ENCODE data around the gene COPZ1.

COPZ1 gene

DNA sequence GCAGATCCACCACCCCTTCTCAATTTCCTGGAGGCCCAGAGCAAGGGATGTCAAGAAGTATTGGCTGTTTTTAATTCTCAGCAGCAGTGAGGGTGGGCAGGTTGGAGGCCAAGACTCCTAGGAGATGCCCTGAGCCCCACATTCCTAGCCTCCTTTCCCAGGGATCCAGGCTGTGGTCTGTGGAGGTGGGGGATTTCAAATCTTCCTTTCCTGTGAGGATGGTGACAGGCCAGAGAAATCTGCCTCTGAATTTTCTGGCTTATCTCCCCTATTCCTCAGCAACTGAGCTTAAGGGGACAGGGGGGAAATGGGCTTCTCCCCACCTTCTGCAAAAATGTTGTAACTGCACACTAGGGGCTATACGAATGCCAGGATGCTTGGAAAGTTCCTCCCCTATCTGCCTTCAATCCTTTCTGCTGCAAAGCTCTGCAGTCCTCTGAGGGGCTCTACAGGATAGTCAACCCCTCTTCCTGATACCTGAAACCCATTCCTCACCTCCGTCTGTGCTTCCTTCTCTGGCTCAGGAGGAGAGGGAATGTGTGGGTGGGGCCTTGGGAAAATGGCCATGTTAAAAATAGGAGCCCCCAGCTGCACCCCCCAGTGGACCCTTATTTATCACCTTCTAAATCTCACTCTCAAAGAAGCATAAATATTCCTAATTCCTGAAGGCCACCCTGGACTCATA is 32.7 kb downstream of the COPZ1 start:
- peak in 1 of 58 donors; percentile 39 for DNase-seq

- DNase-seq = peak in 33 of 58 donors; percentile 13 to 83 (median 37)
Observed at GRCh38 chr12:54358191-54358944, 33.4 kb downstream of the COPZ1 start.

DNA sequence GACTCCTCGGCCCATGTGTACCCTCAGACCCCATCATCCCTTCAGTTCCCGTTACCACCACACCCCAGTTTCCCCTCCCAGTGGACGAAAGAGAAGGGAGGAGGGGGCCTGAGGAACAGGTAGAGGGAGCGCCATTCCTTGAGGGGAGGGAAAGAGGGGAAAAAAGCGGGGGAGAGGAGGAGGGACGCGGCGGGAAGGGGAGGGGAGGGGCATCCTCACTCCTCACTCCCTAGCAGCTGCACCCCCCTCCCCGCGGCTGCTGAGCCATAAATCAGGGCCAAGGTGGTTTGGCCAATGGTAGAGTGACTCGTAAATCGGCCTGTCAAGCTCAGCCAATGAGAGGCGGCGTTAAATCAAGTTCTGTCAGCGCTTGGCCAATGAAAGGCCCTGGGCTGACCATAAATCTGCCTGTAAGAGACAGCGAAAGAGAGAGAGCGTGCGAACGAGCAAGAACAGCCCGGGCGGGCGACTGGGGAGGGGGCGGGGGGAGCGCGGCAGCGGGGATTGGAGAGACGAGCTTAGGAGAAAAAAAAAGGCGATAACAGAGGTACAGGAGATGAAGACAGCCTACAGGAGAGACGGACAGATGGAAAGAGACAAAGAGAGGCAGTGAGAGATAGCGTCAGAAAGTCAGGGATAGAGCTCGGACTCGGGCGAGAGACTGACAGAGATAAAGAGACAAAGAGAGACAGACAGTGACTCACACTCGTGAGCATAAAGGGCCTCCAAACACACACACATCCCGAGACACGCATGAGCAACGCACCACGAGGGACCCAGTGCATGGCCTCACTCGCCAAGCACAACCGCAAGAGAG is 34.2 kb downstream of the COPZ1 start:
- peak; percentile 74 to 99 (median 97) for DNase-seq

GRCh38 chr12:54359762-54360351 is 34.9 kb downstream of the COPZ1 start:
- DNase-seq = no peak

DNA sequence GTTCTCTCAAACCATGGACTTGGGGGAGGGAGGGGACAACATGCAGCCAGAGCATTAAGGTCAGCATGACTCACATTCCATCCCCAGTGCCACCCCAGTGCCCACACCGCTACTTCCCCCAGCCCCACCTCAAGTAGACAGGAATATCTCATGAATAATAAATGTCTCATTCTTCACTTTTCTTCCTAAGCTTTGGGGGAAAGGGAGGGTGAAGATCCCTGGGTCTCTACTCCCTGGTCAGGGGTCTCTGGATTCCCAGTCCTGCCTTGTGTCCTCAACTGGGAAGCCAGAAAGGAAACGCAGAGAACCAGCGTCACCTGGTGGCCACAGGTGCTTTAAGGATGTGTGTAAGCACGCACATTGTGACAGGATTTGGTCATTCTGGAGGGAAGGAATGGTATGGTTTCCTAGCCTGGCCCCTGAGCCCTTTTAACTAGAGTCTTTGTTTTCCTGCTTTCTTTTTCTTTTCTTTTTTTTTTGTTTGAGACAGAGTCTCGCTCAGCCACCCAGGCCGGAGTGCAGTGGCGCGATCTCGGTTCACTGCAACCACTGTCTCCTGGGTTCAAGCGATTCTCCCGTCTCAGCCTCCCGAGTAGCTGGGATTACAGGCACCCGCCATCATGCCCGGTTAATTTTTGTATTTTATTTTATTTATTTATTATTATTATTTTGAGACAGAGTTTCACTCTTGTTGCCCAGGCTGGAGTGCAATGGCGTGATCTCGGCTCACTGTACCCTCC is 36.0 kb downstream of the COPZ1 start:
- peak in 51 of 58 donors; percentile 9 to 87 (median 52) for DNase-seq

DNA sequence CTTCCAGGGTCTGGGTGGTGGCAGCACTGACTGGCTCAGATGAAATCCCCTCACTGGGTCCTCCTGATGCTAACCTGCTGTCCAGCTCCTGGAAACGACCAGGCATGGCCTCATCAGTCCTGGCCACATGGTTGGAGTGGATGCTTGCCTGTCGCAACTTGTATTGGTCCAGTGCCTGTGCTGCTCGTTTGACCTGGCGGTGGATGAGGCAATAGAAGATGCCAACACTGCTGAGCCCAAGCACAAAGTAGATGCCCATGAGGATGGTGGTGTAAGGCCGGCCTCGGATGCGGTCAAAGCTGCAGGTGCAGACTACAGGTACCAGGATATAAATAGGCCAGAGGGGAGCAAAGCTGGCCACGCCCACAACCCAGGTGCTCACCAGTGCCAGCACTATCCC is 38.1 kb downstream of the COPZ1 start:
- DNase-seq = no peak

DNA sequence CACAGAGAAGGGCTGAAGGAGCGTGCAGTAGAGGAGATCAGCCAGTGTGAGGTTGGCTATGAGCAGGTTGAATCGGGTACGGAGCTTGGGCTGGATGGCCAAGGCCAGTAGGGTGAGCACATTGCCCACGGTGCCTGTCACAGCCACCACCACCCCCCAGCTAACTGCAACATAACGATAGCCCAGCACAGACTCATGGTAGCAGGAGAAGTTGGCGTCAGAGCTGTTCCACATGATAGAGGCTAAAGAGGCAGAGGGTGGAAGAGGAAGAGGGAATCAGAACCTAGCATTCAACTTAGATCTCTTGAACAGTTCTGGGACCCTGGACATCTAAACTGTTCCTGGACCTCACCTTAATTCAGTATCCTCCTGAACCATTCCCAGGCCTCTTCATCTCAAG is 38.7 kb downstream of the COPZ1 start:
- DNase-seq = no peak

- no peak for DNase-seq
Observed at GRCh38 chr12:54364413-54364812, 39.5 kb downstream of the COPZ1 start, which contains the start of gene GPR84. Gene GPR84 (minus strand): TSS chr12:54364486. CDS start chr12:54363851, 635 bp downstream.

GRCh38 chr12:54368025-54368708 is 43.2 kb downstream of the COPZ1 start:
- DNase-seq = no peak

DNA sequence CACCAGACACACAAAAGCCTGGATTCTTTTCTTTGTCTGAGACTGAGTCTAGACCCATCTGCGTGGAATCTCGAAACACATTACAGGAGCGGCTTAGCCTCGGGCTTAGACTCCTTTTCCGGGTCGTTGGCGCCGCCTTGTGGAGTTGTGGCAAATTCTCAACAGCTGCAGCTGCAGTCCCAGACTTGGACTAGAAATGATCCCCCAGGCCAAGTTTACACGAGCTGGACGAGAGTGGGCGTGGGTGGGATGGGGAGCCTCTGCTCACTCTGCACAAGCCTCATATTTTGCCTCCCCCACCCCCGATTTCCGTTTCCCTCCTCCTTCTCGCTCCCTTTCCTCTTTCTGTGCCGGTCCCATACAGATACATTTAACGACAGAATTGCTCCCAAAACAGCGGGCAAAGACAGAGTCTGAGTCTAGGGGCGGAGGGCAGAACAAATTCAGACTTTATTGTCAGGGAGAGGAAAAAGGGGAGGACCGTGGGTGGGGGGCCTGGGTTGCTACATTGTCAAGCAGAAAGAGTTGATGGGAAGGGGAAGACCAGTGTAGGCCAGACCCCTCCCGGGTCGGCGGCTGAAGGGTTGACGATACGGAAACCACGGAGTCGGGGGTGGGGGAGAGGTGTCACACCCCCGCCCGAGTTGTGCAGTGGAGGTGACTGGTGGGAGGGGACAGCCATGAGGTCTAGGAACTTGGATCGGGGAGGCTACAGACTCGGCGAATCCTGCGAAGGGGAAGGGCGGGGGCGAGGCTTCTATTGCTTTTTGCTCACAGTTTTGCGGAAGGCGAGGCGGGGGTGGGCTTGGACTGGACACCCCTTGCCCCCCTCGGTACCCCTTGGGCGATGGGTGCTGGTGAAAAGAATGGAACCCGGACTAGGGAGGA is 44.0 kb downstream of the COPZ1 start:
- peak in 57 of 58 donors; percentile 18 to 92 (median 75) for DNase-seq

DNA sequence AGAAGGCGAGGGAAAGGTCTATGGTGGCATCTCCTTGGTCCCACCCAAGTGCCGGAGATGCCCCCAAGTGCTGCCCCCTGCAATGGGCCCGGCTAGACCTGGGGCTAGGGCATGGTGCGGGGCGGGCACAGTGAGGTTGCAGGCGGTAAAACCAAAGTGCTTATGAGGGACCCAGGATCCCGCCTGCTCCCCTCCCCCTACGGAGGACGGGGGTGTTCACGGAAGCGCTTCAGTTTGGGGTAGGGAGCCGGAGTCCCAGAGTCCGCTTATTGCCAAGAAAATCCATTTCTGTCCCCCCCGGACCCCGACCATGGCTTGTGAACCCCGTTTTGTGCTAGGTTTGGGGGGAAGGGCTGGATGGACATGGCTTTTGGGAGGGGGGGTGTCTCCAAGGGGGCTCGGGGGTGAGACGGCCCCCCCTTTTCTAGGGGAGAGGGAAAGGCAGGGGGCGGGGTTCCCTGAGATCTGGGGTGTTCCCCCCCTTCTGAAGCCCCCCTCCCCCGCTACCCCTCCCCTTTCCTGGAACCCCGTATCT is 44.7 kb downstream of the COPZ1 start:
- no peak for DNase-seq

DNA sequence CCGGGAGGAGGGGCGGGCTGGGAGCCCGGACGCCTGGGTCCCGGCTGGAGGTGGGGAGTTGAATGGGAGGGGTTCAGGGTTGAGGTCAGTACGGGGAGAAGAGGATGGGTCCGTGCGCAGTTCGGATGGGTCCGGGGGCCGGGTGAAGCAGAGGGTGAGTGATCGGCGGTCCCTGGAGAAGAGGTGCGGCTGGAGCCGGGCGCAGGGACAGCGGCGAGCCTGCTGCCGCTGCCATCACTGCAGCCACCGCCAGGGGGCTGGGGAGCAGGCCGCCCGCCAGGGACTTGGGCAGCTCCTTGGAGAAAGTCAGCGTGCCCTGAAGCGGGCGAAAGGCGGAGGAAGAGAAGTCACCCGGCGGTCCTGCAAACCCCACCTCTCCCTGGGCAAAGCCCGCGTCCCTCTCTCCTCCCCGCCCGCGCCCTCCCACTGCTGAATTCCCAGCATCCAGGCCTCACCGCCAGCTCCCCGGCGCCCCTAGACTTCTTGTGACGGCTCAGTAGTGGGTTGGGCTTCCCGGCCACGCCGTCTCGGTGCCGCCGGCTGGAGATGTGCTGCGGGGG is 45.3 kb downstream of the COPZ1 start:
- peak in 50 of 58 donors; percentile 34 to 84 (median 63) for DNase-seq

GRCh38 chr12:54371328-54372112 is 46.6 kb downstream of the COPZ1 start:
- DNase-seq = peak in 23 of 58 donors; percentile 17 to 76 (median 34)

DNA sequence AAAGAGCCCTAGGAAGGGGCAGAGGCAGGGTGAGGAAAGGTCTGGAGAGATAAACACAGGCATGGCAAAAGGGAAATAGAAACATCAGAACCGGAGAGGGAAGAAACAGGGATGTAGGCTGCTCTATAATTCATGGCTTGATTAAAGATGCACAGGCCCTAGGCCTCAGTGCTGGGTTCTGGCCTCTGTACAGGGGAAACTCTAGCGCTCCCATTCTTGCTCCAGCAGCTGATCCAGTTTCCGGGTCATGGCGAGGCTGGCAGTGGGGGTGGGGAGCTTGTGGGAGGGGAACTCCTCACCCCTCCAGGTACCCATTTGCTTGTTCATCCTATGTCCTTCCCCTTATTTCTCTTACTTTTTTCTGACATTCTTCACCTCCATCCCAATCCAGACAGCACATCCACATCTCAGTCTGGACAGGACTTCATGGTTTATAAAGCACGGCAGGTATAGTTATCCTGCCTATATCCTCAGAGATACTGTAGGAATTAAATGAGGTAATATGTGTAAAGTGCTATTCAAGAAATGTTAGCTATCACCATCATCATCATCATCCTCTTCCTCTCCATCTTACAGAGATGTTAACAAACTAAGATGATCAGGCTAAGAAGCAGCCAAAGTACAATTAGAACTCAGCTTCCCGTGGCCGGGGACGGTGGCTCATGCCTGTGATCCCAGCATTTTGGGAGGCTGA is 47.3 kb downstream of the COPZ1 start:
- no peak for DNase-seq

GRCh38 chr12:54373649-54374561 is 49.0 kb downstream of the COPZ1 start:
- DNase-seq = no peak

Data from anterior cingulate cortex (tissue), 58 donors.